ENCODE data around the gene MTARC1.

GRCh38 chr1:220796530-220796929, 9.8 kb downstream of the MTARC1 start:
- TF ChIP-seq CTCF (IDR thresholded peaks at IDR 0.05) (peak; percentile 16; the same call in 1 of the 2 replicates), POLR2AphosphoS5 (IDR thresholded peaks at IDR 0.05; ENCODE audit: low read depth, low read length) (no peak), SIN3A (IDR thresholded peaks at IDR 0.05; ENCODE audit: borderline replicate concordance, insufficient read depth, low read depth, low read length) (no peak), TCF7L2 (IDR thresholded peaks at IDR 0.05; ENCODE audit: low read depth, low read length) (no peak)

All from Panc1 (cell line).